Skeletal muscle satellite cell (primary cell): Measurements from ENCODE around the gene STAT2.
"Not testable (repeated sequence)": the region's sequence is repeated elsewhere in the genome, so short reads cannot be mapped to it uniquely, and the experiment has no call there.

Experiments
- H3K27me3 ChIP-seq: 2 replicates; pipeline ENCODE4 v1.7.0; 2013; ENCODE audit warnings: low read length; ENCODE audit not compliant: control insufficient read depth, insufficient read depth
- H3K36me3 ChIP-seq: 2 replicates; pipeline ENCODE4 v1.7.0; 2013; ENCODE audit warnings: mild to moderate bottlenecking, control low read depth, low read length; ENCODE audit not compliant: insufficient read depth
- H3K4me1 ChIP-seq: 2 replicates; pipeline ENCODE4 v1.7.0; 2013; ENCODE audit warnings: low read length; ENCODE audit not compliant: control insufficient read depth, insufficient read depth
- H3K4me2 ChIP-seq: 2 replicates; pipeline ENCODE4 v1.7.0; 2013; ENCODE audit warnings: mild to moderate bottlenecking, low read length
- H3K4me3 ChIP-seq: 2 replicates; pipeline ENCODE4 v1.7.0; 2013; ENCODE audit warnings: low read length
- H3K9ac ChIP-seq: 2 replicates; pipeline ENCODE4 v1.7.0; 2013; ENCODE audit warnings: mild to moderate bottlenecking, low read depth, low read length, moderate library complexity
- H3K9me3 ChIP-seq: replicated peaks from 2 replicates; pipeline ENCODE4 v1.7.0; 2013; ENCODE audit warnings: mild to moderate bottlenecking, control low read depth, low read length

The STAT2 gene

DNA sequence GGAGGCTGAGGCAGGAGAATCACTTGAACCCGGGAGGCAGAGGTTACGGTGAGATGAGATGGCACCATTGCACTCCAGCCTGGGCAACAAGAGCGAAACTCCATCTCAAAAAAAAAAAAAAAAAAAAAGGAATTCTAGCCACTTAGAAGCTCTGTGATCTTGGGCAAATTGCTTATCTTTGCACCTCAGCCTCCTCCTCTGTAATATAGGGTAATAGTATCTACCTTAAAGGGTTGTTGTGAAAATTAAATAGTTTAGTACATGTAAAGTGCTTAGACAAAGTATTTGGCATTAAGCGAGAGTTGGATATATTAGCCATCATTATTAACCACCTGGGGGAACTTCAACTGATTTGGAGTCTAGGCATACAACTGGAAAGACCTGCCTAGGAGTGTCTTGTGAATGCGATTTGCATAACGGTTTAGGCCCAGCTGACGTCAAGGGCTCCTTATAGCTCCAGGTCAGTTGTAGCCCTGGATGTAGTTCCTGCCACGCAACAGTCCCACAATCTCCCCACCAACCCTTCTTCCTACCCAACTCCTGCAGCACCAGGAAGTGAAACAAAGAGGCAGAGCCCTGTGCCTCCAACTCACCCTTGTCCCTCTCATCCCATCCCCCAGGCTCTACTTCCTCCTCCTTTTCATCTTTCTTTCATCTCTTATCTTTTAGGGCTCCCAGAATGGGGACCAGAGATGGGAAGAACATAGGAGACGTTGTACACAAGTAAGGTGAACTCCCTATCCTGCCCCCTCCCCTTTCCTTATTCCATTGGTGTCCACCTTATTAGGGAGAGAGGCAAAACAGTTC lies 23.3 kb downstream of the STAT2 start:
- Histone ChIP-seq H3K36me3 (peaks cover 6% of the 10 kb centered on the region), H3K4me1 (peaks cover 14% of the 10 kb centered on the region), H3K4me3 (no peak overlapping the region), H3K9ac (no peak overlapping the region), H3K27me3 (no peaks in the 10 kb centered on the region), H3K4me2 (no peak overlapping the region), H3K9me3 (no peaks in the 10 kb centered on the region)

DNA sequence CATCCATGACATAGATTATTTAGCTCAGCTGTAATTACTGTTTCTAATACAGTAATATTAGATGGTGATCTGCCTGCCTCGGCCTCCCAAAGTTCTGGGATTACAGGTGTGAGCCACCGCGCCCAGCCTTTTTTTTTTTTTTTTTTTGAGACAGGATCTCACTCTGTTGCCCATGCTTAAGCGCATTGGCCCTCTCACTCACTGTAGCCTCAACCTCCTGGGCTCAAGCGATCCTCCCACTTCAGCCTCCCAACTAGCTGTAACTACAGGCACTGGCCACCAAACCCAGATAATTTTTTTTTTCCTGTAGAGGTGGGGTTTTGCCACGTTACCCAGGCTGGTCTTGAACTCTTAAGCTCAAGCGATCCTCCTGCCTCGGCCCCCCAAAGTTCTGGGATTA lies 24.4 kb downstream of the STAT2 start:
- H3K9me3 ChIP-seq, H3K4me3 ChIP-seq, H3K27me3 ChIP-seq, H3K4me2 ChIP-seq, H3K36me3 ChIP-seq, H3K9ac ChIP-seq: not testable (repeated sequence)
- H3K4me1 ChIP-seq = peaks cover 14% of the 10 kb centered on the region

DNA sequence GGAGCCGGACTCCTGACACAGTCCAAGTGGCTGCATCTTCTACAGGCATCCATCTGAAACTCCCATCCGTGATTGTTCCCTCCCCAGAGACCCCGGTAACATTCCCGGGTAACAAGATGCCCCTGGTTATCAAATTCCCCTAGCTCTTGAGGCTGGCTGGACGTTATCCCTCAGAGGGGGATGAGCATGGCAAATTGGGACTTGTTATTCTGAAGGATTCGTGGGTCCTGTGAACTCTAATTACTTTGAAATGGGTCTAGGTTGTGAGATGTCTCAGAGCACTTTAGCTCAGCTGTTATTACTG lies 25.5 kb downstream of the STAT2 start:
- H3K9me3 ChIP-seq = no peaks in the 10 kb centered on the region
- H3K36me3 ChIP-seq = no peaks in the 10 kb centered on the region
- H3K4me1 ChIP-seq = peaks cover 14% of the 10 kb centered on the region
- no peaks in the 10 kb centered on the region for H3K27me3 ChIP-seq
- peak overlapping the region; percentile 90 for H3K9ac ChIP-seq
- peak overlapping the region; percentile 90 for H3K4me2 ChIP-seq
- H3K4me3 ChIP-seq = peak overlapping the region; percentile 73

DNA sequence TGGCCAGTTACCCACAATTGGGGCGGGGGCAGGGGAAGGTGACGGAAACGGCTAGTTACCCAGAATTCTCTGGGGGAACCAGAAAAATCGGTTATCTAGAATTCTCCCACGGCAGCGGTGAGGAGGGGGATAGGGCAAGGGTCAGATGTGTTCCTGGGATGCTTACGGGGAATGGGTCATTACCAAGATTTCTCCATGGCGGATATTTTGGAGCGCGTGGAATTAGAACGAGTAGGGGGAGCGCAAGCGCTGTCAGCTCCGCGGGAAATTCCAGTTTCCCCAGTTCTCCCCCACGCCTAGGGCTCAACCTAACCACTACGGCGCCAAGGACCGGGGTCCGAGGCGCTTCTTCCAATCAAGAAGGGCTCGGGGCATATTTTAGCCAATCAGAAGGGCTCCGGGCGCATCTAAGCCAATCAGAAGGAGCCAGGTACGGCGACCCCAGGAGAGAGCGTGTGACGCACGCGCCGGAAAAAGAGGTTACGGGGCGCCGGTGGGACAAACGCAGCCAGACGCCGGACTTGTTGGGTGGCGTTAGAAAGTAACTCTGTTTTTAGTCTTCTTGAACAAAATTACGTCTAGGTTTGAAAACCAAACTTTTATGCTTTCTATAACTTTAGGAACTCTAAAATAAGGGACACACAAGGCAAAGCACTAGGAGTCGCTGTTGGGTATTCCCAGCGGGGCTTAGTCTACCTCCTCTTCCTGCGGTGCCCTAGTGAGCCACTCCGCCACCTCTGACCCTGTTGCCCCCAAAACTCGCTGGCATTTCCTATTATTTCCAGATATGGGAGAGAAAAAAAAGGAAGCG lies 26.0 kb downstream of the STAT2 start, which contains the start of gene PAN2:
Gene PAN2, minus strand, starts transcription at position 322 of the 811 bp plus-strand sequence. CDS start 906 bp downstream, outside the sequence.
- H3K4me1 ChIP-seq = peaks cover 14% of the 10 kb centered on the region
- no peaks in the 10 kb centered on the region for H3K9me3 ChIP-seq
- H3K4me2 ChIP-seq = peak within 1 kb of the TSS; percentile 90
- peak within 1 kb of the TSS; percentile 73 for H3K4me3 ChIP-seq
- no peaks in the 10 kb centered on the region for H3K27me3 ChIP-seq
- peak within 1 kb of the TSS; percentile 90 for H3K9ac ChIP-seq
- no peaks in the 10 kb centered on the region for H3K36me3 ChIP-seq

DNA sequence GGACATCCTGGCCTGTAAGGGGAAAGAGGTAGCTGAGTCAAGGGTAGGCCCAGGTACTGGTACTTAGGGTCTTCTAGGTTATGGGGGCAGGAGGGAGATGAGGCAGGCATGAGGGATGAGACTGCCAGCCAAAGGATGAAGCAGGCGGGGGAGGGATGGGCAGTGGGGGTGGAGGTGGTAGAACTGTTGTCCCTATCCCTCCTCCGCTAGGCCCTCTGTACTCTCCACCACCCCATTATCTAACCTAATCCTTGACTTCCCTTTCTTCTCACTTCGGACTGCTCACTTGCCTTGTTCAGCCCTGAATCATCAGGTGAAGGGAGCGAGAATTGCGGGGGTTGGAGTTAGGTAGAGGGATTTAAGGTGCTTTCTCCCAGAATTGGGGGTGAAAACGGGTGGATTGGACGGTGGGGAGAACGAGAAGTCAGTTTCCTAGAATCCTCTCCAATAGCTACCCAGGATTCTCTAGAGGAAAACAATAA lies 26.7 kb downstream of the STAT2 start:
- H3K27me3 ChIP-seq = no peaks in the 10 kb centered on the region
- peaks cover 14% of the 10 kb centered on the region for H3K4me1 ChIP-seq
- H3K36me3 ChIP-seq = peaks cover 3% of the 10 kb centered on the region
- H3K4me2 ChIP-seq = peak overlapping the region; percentile 90
- H3K9ac ChIP-seq = peak overlapping the region; percentile 90
- H3K9me3 ChIP-seq = no peaks in the 10 kb centered on the region
- peak overlapping the region; percentile 73 for H3K4me3 ChIP-seq

DNA sequence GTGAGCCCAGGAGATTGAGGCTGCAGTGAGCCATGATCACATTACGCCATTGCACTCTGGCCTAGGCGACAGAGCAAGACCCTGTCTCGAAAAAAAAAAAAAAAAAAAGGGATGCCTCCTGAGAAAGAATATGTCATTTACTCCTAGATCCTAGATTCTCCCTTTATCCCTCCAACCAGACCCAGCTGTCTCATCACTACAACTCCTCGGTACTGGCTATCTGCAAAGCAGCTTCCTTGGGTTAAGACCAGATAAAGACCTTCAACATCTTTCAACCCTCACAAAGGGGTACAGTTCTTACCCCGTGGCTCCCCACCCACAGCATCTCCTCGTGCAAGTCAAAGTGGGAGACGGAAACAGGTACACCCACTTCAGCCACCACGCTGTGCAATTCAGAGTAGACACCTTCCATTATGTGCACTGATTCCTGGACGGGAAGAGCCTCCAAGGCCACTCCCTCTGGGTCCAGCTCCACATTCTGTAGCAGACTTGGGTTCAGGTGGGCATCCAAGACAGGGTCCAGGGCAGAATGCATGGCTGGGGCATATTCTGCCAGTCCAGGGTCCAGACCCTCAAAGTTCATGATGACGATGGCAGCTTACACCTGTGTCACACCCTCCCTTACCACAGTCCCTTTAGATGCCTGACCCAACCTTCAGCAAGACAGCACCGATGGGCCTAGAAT lies 27.3 kb downstream of the STAT2 start:
- H3K36me3 ChIP-seq = peaks cover 5% of the 10 kb centered on the region
- H3K9ac ChIP-seq = peak overlapping the region; percentile 90

DNA sequence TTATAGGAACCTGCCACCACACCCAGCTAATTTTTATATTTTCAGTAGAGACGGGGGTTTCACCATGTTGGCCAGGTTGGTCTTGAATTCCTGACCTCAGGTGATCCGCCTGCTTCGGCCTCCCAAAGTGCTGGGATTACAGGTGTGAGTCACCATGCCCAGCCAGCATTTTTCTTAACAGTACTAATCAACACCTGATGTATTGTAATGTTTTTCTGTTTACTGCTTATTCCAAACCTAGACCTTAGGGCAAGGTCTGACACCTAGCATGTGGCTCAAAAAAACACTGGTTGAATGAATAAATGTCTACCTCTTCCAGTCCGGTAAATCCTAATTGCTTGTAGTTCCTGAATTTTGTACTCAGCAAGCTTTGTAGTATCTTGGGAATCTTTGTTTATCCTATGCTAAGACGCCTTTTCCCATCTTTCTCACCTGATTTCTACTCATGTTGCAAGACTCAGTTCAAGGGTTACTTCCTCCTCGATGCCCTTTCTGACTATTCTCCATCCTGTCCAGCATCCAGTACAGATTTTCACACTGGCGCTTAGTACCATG lies 28.9 kb downstream of the STAT2 start:
- H3K4me3 ChIP-seq = no peak overlapping the region
- H3K4me2 ChIP-seq = no peak overlapping the region
- no peaks in the 10 kb centered on the region for H3K9me3 ChIP-seq
- H3K4me1 ChIP-seq = peaks cover 14% of the 10 kb centered on the region
- no peak overlapping the region for H3K9ac ChIP-seq
- H3K36me3 ChIP-seq = peaks cover 12% of the 10 kb centered on the region
- H3K27me3 ChIP-seq = no peaks in the 10 kb centered on the region

More for the DNA sequence above, 27.3 kb downstream of the STAT2 start:
- Histone ChIP-seq H3K4me1 (peaks cover 14% of the 10 kb centered on the region), H3K4me3 (peak overlapping the region; percentile 73), H3K27me3 (no peaks in the 10 kb centered on the region), H3K4me2 (peak overlapping the region; percentile 90), H3K9me3 (no peaks in the 10 kb centered on the region)

DNA sequence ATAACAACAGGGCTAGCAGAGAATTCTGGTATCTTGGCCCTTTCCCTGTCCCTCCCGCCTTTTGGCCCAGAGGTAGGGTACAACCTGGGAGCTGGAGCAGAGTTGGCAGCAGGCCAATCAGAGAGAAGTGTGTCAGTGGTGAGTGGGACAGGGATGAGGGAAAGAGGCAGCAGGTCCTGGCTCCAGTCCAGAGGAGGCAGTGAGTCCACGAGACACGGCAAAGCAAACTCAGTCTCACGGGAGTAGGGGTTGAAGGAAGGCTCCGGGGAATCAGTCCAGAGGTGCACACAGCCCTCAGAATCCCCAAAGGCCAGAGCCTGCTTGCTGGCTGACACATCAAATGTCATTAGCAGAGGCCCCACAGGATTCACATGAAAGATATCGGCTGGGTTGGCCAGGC lies 33.4 kb downstream of the STAT2 start:
- Histone ChIP-seq H3K9ac (no peak overlapping the region), H3K27me3 (no peaks in the 10 kb centered on the region), H3K4me3 (no peak overlapping the region), H3K36me3 (peaks cover 24% of the 10 kb centered on the region), H3K4me1 (no peaks in the 10 kb centered on the region), H3K9me3 (no peaks in the 10 kb centered on the region), H3K4me2 (no peak overlapping the region)

DNA sequence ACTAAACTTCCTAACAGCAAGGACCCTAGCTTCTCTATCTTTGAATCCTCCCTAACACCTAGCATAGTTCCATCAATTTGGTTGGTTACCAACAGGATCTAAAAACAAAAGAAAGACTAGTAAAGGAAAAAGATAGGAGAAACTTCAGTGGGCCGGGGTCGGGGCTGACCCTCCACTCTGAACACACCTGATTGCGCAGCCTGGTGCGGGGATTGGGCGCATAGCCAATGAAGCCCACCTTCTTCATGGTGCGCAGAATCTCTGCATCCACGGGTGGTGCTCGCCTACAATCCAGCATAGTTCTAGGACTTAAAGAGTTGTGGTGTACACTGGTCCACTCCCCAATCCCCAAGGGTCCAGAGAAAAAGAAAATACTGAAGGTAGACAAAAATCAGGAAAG lies 33.8 kb downstream of the STAT2 start:
- no peak overlapping the region for H3K4me2 ChIP-seq
- no peaks in the 10 kb centered on the region for H3K4me1 ChIP-seq
- H3K27me3 ChIP-seq = no peaks in the 10 kb centered on the region
- H3K9ac ChIP-seq = no peak overlapping the region
- no peaks in the 10 kb centered on the region for H3K9me3 ChIP-seq
- peaks cover 24% of the 10 kb centered on the region for H3K36me3 ChIP-seq
- H3K4me3 ChIP-seq = no peak overlapping the region

DNA sequence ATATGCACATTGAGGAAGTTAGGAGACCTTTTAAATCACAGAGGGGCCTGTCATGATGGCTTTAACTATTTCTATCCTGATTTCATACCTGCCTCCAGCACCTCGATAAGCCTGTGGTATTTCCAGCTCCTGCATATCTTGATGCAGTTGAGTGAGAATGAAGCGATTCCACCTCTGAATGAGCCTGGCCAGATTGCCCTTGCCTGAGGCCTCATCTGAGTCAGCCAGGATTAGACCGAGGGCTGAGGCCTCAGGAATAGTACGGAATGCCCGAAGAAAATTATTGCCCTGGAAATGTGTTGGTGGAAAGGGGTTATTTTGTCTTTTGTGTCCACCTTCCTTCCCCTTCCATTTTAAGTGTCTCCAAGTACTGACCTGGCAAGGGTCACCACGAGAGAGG lies 35.7 kb downstream of the STAT2 start:
- H3K4me1 ChIP-seq = no peaks in the 10 kb centered on the region
- H3K4me2 ChIP-seq = no peak overlapping the region
- H3K36me3 ChIP-seq = peaks cover 24% of the 10 kb centered on the region
- no peak overlapping the region for H3K9ac ChIP-seq
- no peaks in the 10 kb centered on the region for H3K9me3 ChIP-seq
- H3K4me3 ChIP-seq = no peak overlapping the region
- no peaks in the 10 kb centered on the region for H3K27me3 ChIP-seq

DNA sequence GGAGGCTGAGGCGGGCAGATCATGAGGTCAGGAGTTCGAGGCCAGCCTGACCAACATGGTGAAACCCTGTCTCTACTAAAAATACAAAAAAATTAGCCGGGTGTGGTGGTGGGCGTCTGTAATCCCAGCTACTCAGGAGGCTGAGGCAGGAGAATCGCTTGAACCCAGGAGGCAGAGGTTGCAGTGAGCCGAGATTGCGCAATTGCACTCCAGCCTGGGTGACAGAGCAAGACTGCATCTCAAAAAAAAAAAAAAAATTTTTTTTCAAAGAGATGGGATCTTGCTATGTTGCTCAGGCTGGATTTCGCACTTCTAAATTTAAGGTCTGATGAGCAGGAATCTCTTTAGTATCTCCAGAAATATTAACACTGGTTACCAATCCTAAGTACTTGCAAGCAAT lies 38.3 kb downstream of the STAT2 start:
- not testable (repeated sequence) for H3K4me2 ChIP-seq, H3K9ac ChIP-seq, H3K9me3 ChIP-seq, H3K27me3 ChIP-seq, H3K4me3 ChIP-seq, H3K4me1 ChIP-seq
- H3K36me3 ChIP-seq = peaks cover 18% of the 10 kb centered on the region
